GM23338 (cell line): ENCODE results near the gene CUX1.

ENCODE experiments used
- CREB1 ChIP-seq: fragments of 250-450 bp; sonication (Bioruptor Pico); IDR thresholded peaks from 2 replicates; pipeline ENCODE4 v1.5.0; 2020; ENCODE audit warnings: low read depth, mild to moderate bottlenecking, moderate library complexity
- EZH2 ChIP-seq: fragments of 200-600 bp; sonication (generic); IDR thresholded peaks from one replicate; pipeline ENCODE4 v1.8.0; 2017; ENCODE audit warnings: antibody characterized with exemption, mild to moderate bottlenecking, low read depth; ENCODE audit not compliant: unreplicated experiment
- EZH2phosphoT487 ChIP-seq: fragments of 200-600 bp; sonication (generic); IDR thresholded peaks from one replicate; pipeline ENCODE4 v1.8.1; 2018; ENCODE audit warnings: antibody characterized with exemption; ENCODE audit not compliant: unreplicated experiment
- JUNB ChIP-seq: IDR thresholded peaks from one replicate; pipeline ENCODE4 v1.6.1; 2016; ENCODE audit warnings: antibody characterized with exemption; ENCODE audit not compliant: unreplicated experiment
- NANOG ChIP-seq: IDR thresholded peaks from 2 replicates; pipeline ENCODE4 v1.6.1; 2016; ENCODE audit warnings: antibody characterized with exemption, borderline replicate concordance
- POLR2AphosphoS5 ChIP-seq: IDR thresholded peaks from 2 replicates; pipeline ENCODE4 v1.6.1; 2016; ENCODE audit warnings: antibody characterized with exemption, low read depth
- REST ChIP-seq: IDR thresholded peaks from one replicate; pipeline ENCODE4 v1.6.1; 2018; ENCODE audit warnings: antibody characterized with exemption; ENCODE audit not compliant: unreplicated experiment
- ZNF331 ChIP-seq: fragments of 250-450 bp; sonication (Bioruptor Pico); IDR thresholded peaks from 2 replicates; pipeline ENCODE4 v1.5.0; 2020; ENCODE audit warnings: low read depth, mild to moderate bottlenecking, moderate library complexity
- TF ChIP-seq, protein P1 (sequence below), 2 experiments: fragments of 200-600 bp in 1 of 2; sonication (generic) in 1 of 2; conservative IDR thresholded peaks; 2 replicates each; pipeline versions ENCODE4 v1.5.1 to v1.6.1; 2016 to 2017; ENCODE audit warnings: antibody characterized with exemption in 2 of 2, low read depth in 2 of 2, mild to moderate bottlenecking in 2 of 2, moderate library complexity in 1 of 2

- TF ChIP-seq, protein P1, sequence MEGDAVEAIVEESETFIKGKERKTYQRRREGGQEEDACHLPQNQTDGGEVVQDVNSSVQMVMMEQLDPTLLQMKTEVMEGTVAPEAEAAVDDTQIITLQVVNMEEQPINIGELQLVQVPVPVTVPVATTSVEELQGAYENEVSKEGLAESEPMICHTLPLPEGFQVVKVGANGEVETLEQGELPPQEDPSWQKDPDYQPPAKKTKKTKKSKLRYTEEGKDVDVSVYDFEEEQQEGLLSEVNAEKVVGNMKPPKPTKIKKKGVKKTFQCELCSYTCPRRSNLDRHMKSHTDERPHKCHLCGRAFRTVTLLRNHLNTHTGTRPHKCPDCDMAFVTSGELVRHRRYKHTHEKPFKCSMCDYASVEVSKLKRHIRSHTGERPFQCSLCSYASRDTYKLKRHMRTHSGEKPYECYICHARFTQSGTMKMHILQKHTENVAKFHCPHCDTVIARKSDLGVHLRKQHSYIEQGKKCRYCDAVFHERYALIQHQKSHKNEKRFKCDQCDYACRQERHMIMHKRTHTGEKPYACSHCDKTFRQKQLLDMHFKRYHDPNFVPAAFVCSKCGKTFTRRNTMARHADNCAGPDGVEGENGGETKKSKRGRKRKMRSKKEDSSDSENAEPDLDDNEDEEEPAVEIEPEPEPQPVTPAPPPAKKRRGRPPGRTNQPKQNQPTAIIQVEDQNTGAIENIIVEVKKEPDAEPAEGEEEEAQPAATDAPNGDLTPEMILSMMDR (conservative IDR thresholded peaks at IDR 0.05; ENCODE audit: low read depth in 2 of 2), result no peak
- TF ChIP-seq EZH2 (no peak), POLR2AphosphoS5 (no peak), EZH2phosphoT487 (no peak), REST (no peak), JUNB (no peak), ZNF331 (no peak), NANOG (no peak), CREB1 (CRISPR knock-in tag) (no peak)
Measured at GRCh38 chr7:101841328-101841727, 23.9 kb downstream of the CUX1 start.
